SKM-1 treated with dmso at 0.1 percent for 144 hours (cell line): ENCODE data around the gene SPATC1L.

Experiments
- DNase-seq: peaks from one replicate; lab custom pipeline; 2025; ENCODE audit not compliant: unreplicated experiment; lab: John Stamatoyannopoulos, UW

The SPATC1L gene

GRCh38 chr21:46137908-46138307 is 46.4 kb downstream of the SPATC1L start:
- DNase-seq: no peak

- DNase-seq: no peak
These were observed 47.4 kb downstream of the SPATC1L start for GRCh38 chr21:46136739-46137349.

- no peak for DNase-seq
These were observed 48.4 kb downstream of the SPATC1L start for GRCh38 chr21:46135782-46136395.

- DNase-seq: no peak
These were observed 52.2 kb downstream of the SPATC1L start for GRCh38 chr21:46131838-46132651.

GRCh38 chr21:46131588-46131837 is 52.7 kb downstream of the SPATC1L start:
- no peak for DNase-seq

- DNase-seq: no peak
These were observed 53.2 kb downstream of the SPATC1L start for GRCh38 chr21:46130831-46131587.

- no peak for DNase-seq
These were observed 54.2 kb downstream of the SPATC1L start for GRCh38 chr21:46129846-46130651.

GRCh38 chr21:46128933-46129571 is 55.2 kb downstream of the SPATC1L start:
- DNase-seq: no peak

GRCh38 chr21:46128106-46128932 is 55.9 kb downstream of the SPATC1L start:
- no peak for DNase-seq

GRCh38 chr21:46127239-46128105 is 56.8 kb downstream of the SPATC1L start:
- no peak for DNase-seq

GRCh38 chr21:46126309-46127238 is 57.7 kb downstream of the SPATC1L start:
- no peak for DNase-seq

- no peak for DNase-seq
These were observed 58.4 kb downstream of the SPATC1L start for GRCh38 chr21:46125846-46126301.

- DNase-seq: no peak
These were observed 59.1 kb downstream of the SPATC1L start for GRCh38 chr21:46124926-46125845.

GRCh38 chr21:46124083-46124925 is 60.0 kb downstream of the SPATC1L start:
- DNase-seq: no peak
